SKM-1 (cell line): ENCODE data around the gene PIGN.

Source experiments
- DNase-seq: peaks from one replicate; lab custom pipeline; 2025; ENCODE audit not compliant: unreplicated experiment; lab: John Stamatoyannopoulos, UW

PIGN gene

DNA sequence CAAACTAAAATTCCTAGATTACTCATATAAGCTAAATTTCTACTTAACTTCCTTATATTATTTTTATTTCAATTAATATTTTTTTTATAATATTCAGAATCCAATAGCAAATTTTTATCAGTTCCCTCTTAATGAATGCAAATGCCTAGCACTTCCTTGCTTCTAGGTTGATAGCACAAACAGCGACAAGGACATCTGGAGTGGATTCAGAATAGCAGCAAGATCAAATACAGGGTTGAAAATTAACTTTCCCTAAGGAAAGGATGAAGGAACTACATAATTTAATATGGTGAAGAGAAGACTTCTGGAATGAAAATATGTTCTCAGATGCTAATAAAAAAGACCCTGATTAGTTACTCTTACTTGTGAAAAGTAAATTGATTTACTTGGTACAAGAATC is 64.5 kb downstream of the PIGN start:
- DNase-seq, result no peak

DNA sequence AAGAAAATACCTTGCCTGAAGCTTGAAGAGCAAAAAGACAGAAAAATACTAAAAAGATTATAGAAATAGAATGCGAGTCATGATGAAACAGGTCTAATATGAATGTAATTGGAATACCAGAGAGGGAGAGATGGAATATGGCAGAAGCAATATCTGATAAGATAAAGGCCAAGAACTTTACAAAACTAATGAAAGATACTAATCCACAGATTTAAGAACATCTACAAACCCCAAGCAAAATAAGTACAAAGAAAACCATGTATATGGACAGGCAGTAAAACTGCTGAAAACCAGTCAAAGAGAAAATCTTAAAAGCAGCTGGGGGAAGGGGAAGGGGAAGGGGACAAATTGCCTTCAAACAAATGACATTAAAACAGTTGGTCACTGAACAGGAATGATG is 67.0 kb downstream of the PIGN start:
- DNase-seq, result no peak

DNA sequence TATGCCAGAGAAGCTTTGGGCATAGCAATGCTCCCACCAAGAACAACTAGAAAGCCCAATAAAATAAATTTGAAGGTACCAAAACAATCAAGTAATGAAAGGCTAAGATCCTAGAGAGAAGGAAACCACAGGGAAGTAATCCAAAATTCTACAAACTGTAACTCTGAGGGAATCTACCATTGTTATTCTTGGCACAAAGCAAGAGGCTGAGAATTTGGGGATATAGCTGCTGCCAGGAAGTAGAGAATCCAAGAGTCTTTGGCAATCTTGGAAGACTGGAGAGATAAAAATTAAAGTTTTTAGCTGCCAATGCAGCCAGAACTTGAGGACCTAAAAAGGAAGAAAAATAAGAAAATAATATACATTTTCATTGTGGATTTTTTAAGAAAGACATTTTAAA is 68.5 kb downstream of the PIGN start:
- DNase-seq, result no peak

DNA sequence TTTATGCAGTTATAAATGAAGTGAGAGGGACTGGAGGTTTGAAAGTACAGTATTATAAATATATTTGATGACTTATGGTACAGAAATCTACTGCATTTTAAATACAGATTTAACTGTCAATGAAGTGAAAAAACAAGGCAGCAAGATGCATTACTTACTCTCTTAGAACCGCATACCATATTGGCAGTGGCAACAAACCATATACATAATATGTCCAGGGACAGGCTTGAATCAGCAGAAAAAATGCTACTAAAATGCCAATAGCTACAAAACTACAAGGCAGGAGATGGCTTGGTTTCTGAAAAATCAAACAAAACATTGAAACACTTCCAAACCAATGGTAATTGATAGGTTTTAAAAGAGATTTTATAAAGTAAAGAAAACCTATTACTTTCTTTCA is 77.2 kb downstream of the PIGN start:
- DNase-seq, result no peak

DNA sequence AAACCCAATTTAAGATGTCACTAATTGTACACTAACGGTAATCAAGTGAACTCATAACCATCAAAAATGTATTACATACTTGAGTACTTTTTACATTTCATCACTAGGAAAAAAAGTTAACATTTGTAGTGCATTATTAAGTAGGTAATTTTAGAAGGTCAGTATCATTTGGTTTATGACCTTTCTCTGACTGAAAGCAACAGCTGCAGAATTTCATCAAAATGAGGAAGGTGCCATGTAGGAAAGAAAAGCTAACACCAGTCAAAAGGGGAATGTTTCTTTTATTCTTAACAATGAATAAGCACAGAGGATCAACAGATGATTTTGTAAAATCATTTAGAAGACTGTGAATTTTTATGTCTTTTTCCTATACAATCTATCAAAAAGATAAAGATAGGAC is 79.0 kb downstream of the PIGN start:
- no peak for DNase-seq

DNA sequence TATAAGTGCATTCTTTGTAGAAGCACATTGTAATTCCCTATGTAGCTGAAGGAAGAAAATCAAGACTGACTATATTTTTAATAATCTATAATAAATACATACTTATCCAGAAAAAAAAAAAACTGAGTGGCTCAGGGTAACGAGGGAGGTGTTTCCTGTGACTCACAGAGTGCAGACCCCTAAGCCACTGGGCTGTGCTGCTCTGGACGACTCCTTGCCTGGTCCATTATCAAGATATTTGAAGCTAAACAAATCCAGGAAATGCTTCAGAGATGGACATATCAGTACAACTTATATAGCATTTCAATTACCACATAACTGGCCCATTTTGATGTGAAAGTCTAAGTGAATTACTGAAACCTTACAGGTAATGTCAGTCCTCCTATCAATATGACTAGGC is 80.6 kb downstream of the PIGN start:
- DNase-seq, result no peak

DNA sequence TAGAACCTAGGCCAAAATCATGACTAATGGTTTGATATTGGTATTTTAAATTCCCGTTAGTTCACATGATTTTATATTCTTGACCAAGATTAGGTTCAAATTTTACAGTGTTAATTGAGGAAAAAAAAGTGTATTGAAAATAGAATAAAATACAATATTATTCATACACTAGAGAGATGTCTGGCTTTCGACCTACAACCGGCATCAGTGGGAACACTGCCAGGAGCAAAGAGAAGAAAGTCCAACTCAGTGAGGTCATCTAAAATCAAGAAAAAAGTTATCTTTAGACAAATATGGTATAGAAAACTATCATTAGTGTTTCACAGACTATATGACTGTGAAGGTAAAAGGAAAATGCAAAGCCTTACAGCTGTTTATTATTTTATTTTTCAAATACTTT is 81.5 kb downstream of the PIGN start:
- DNase-seq, result no peak

DNA sequence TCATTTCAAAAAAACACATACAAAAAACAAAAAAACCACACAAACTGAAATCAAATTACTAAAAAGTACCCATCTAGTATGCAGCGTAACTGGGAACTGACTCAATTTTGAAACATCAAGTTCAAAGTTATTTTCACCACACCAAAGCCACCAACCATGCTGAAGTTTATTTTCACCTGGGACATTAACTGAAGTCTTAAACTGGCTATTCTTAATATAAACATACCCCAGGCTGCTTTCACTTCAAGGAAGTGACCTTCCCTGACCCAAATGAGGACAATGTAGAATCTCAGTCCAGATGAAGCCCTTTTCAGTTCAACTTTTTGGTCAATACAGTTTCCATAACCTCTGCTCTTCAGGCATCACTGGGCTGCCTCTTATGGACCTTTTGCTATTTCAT is 84.6 kb downstream of the PIGN start:
- DNase-seq, result no peak

DNA sequence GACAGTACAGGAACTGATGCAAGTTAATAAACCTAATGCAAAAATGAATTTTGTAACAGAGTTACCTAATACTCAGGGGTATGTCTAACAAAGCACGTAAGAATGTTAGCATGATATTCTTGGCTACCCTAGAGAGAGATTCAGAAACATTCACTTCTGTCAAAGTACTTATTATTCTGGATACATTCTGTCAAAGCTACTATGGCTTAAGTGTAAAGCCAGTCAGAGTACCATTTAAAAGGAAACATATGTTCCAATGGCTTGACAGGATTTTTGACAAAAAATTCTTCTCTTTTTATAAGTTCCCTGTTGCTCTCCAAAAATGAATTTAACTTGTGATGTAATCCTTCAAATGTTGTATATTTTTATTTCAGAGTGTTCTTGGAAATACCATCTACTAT is 85.5 kb downstream of the PIGN start:
- DNase-seq, result no peak

DNA sequence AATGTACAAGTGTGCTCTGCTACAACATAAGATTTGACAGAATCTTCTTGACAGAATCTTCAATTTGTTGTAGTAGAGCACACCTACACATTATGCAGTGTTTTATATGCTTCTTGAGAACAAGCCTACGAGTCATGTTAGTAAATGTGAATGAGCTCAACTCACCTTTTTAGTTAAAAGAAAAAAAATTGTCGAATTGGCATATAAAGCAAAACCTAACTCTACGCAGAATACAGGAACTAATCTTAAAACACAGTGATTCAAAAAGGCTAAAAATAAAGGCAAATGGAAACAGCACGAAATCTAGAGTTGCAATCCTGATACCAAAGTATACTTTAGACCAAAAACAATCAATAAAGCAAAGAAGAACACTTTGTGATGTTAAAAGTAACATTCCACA is 87.9 kb downstream of the PIGN start:
- no peak for DNase-seq

DNA sequence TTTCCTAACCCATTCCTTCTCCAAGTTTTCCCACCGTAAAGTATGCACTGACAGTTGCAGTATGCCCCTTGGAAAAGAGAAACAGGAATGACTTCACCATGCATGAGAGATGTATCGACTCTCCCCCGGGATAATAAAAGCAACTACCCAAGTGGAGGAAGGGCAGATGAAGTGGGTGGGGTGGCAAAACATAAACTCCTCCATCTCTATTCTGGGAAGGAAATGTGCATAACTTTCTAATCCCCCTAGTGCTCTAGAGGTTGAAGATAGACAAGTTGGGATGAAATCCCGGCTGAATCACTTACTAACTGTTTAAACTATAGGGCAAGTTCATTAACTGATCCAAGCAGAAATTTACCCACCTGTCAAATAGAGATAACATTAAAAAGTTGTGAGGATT is 89.2 kb downstream of the PIGN start:
- no peak for DNase-seq

DNA sequence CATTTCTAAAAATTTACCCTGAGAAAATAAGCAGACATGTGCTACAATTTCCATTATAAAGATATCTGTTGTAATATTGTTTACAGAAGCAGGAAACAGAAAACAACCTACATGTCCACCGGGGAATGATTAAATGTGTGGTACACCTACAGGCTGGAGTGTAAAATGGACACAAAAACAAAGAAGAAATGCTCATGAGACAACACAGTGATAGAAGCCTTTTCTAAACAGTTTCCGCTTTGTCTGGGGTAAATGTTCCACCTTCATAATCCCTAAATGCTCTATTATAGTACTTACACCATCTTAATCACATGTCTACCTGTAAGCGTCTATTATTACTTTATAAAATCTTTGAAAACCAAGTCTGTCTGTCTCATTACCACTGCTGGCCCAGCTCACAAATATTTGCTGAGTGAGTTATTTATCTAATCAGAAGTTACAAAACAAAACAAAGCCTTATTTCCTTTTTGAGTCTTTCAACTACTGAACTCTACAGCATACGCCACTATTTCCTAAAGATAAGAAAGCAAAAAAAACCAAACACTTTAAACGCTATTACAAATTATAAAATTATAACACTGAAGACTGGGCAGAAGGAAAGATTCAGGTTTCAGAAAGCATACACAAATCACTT is 95.3 kb downstream of the PIGN start:
- no peak for DNase-seq

DNA sequence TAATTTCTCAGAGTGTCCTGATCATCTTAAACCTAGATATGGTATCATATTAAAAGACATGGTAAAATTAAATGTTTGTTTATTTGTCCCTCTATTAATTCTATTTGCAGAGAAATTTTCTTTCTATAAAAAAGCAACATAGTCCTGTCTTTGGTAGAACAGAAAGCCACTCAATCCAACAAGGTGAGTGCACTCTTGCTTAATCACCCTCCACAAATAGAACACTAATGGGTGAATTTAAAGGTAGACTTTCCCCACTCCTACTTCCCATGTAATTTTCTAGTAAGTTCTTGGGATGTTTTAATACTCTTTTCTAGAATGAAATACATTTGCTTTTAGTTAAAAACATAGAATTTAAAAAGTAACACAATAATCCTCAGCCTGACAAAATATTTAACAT is 97.7 kb downstream of the PIGN start:
- no peak for DNase-seq

DNA sequence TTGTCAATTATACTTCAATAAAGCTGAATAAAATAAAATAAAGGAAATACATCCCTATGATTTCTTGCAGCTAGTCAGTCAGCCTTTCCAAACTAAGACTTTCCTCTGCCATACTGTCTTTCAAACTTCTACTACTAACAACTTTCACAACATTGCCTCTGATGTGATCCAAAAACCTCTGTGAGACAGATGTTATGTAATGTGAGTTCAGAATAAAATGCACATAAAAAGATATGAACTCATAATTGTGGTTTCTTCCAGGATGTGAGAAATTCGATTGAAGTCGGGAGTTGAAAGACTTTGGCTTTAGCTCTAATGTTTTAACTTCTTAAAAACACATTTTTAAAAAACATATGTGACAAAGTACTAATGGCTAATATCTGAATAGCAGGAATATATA is 98.7 kb downstream of the PIGN start:
- no peak for DNase-seq

DNA sequence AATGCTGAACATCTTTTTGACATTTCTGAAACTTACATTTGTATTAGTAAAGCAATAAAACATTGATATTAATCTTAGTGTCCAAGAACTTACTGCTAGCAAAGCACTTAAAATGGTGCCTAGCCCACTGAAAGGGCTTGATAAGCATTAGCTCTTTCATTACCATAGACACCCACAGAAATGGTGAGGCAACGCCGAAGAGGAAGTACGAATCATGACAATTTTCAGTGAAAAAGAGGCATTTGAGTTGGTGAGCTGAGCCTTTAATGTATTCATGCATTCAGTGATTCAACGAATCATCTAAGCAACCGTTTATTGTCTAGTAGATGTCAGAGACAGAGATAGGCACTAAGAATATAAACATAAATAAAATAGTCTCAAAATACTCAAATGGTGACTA is 101.1 kb downstream of the PIGN start:
- DNase-seq, result no peak

DNA sequence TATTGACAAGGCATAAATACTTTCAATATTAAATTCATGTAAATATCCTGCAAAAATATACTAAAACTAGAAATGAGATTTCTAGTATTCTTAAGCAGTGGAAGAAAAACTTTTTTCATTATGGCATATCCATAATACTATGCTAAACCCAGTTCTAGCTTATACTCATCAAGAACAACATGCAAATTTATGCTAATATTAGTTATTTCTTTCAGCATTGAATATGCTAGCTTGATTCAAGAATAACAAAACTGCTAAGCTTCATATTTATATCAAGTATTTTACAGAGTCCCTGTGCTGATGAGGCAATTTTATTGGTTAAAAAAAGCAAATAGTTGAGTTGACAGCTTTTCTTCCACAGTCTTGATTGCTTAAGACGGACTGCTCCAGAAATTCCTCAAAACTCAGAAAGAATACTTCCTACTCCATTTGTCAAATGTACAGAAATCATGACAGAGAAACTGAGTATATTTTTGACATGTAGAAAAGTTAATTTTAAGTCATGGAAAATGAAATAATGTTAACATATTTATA is 105.0 kb downstream of the PIGN start:
- DNase-seq, result no peak

DNA sequence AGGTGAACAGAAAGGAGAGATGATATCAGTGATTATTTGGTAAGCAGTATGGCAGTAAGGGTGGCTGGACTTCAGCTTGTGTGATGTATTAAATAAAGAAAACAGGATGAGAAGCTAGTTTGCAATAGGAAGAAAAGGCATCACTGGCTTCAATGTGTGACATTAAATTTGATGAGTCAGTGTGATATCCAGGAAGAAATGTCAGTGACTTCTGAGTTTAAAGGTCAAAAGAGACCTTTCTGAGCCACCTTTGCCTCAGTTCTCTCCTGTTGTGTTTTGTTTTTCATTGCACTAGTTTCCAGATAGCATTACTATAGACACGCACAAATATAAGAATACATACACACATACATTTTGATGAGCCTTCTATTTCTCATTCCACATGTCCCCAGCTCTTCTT is 105.6 kb downstream of the PIGN start:
- DNase-seq, result no peak

DNA sequence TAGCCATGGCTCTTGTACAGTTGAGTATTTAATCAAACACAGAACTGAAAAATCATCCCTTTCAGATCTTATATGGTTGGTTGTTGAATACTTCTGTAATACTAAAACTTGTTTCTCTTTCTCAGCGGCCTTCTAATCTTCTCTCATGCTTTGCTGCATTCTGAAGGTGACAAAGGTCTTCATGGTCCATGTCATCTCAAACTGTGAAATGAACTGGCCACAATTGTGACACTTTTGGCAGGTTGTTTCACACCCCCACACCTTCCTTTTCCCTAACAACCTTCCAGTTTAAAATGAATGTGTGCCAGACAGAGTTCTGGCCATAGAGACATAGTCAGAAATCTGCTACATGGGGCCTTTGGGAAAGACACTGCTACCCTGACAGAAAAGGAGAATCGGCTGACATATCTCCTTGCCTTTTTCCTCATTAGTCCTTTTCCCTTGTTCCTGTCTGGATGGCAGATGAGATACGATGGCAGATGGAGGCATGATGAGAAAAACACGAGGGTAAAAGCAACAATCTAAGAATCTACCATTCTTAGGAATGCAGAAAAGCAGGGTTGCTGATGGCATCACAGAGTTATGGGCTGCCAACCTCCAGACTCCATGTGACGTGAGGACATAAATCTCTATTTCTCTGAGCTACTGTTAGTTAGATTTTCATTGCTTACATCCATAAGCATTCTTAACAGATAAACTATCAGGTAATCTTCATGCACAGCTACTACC is 106.5 kb downstream of the PIGN start:
- no peak for DNase-seq

DNA sequence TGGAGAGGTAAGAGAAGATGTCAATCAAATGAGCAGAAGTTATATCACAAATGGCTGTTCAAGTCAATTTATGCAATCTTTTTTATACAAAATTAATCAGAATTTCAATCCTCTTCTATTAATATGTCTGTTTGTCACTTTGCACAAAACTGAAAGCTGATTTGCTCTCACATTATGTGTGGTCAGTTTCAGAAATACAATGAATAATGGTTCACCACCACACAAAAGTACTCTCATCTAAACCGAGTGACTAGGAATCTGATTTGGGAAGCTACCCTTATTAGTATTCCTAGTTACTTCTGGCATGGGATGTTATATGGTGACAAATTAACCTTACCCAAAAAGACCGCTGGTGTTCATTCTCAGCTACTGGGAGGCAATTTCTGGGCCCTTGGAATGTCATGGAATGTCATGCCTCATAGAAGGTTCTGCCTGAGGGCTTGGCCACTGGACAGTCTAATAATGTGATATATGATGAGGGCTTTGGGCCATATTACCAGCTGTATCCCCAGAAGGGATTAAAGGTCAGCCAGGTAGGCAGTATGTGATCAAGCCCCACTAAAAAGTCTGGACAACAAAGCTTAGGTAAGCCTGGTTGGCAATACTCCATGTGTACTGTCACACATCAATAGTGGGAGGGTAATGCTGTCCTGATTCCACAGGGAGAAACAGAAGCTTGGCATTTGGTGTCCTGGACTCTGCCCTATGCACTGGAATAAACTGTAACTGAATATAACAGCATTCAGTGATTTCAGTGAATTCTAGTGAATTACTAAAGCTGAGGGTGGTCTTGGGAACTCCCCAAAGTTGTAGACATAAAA is 113.2 kb downstream of the PIGN start:
- no peak for DNase-seq

DNA sequence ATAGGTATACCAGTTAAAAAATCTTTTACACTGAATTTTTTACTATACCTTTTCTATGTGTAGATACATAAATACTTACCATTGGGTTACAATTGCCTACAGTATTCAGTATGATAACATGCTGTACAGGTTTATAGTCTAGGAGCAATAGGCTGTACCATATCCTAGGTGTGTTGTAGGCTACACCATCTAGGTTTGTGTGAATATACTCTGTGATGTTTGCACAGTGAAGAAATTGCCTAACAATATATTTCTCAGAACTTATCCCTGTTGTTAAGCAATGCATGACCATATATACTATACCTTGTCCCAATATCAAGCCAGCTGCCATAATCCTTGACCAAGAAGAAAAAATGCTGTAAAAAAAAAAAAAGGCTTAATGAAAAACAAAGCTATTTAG is 114.5 kb downstream of the PIGN start:
- no peak for DNase-seq

DNA sequence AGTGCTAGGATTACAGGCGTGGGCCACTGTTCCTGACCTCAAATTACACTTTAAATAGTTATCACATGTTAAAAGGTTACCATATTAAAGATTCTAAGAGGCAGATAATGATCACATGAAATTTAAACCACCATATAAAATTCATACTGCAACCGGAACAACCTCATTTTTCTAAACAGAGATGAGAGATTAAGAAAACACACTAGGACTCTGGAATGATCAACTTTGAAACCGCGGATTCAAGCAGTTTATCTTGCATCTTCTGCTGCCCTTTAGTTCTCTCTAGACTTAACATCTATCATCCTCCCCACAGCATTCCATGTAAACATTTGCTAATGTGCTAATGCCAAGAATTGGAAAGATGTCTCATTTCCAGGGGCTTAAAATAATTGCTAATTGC is 115.8 kb downstream of the PIGN start:
- no peak for DNase-seq

DNA sequence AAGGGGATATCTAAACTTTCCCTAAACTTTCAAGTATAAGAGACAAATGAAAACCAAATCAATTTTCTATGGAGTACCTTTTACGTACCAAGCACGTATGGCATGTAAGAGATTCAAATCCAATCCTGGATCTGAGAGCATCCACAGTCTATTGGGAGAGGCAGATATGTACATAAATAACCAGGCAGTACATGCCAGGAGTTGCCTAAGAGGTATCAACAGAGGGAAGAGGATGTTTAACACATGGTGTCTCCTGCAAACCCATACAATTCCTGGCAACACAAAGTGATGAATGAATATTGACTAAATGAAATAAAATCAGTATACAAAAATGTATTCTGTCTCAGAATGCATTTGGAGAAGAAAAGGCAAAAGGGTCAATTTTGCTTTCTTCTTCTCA is 116.6 kb downstream of the PIGN start:
- DNase-seq, result no peak
